DND-41 (cell line): Measurements from ENCODE around the gene GMEB2.

ENCODE experiments used
- CTCF ChIP-seq: IDR thresholded peaks from 2 replicates; pipeline ENCODE4 v1.5.1; 2012; ENCODE audit warnings: borderline replicate concordance, low read length, moderate library complexity, mild to moderate bottlenecking; ENCODE audit not compliant: poor library complexity, severe bottlenecking; ENCODE audit errors: extremely low read depth
- EZH2 ChIP-seq: IDR thresholded peaks from 3 replicates; pipeline ENCODE4 v1.6.1; 2012; ENCODE audit warnings: borderline replicate concordance, low read depth, mild to moderate bottlenecking, moderate library complexity, low read length, inconsistent platforms; ENCODE audit not compliant: severe bottlenecking

GRCh38 chr20:63651942-63652191 is 25.0 kb upstream of the GMEB2 start:
- no peak for TF ChIP-seq CTCF
- no peak for TF ChIP-seq EZH2
